ENCODE results near the gene SEH1L. TPM values are rescaled to one million over a fixed set of nuclear protein-coding genes. Genes with fewer than 3 reads are reported as not detected.
"Not testable (repeated sequence)": the region's sequence is repeated elsewhere in the genome, so short reads cannot be mapped to it uniquely, and the experiment has no call there.

SEH1L gene
- polyA plus RNA-seq (2013, experiment 1 of 4): 44.0 TPM
- polyA plus RNA-seq (2013, experiment 2 of 4): 48.7 TPM
- 30.3 TPM for polyA plus RNA-seq (2013, experiment 3 of 4)
- 31.0 TPM for polyA plus RNA-seq (2013, experiment 4 of 4)

- H3K27ac ChIP-seq (ENCODE audit: insufficient read depth, low read depth, low read length, poor library complexity, severe bottlenecking): peak within 1 kb of the TSS; percentile 99
- no peaks in the 10 kb centered on the region for H3K9me3 ChIP-seq (ENCODE audit: control insufficient read depth, low read length)
- peak within 1 kb of the TSS; percentile 78 for H3K4me3 ChIP-seq (ENCODE audit: insufficient read depth, low read depth, low read length)
- no peaks in the 10 kb centered on the region for H3K36me3 ChIP-seq (ENCODE audit: control insufficient read depth, insufficient read depth, low read length)
- H3K27me3 ChIP-seq (ENCODE audit: control insufficient read depth, insufficient read depth, low read length, poor library complexity, severe bottlenecking): no peaks in the 10 kb centered on the region
- H3K4me1 ChIP-seq (ENCODE audit: control insufficient read depth, insufficient read depth, low read length): peaks cover 4% of the 10 kb centered on the region
- 1% methylated on average over 55 to 58 of the region's 58 CpGs for WGBS, 2 experiments
Observed at GRCh38 chr18:12947285-12948049, at the start of gene SEH1L. Gene SEH1L, plus strand, starts transcription at chr18:12948011. Its CDS starts 111 bp downstream, at chr18:12948122.

GRCh38 chr18:12901208-12901607 lies 46.6 kb upstream of the SEH1L start:
- WGBS, 2 experiments: 94 to 95% methylated on average over 12 of the region's 12 CpGs
- H3K36me3 ChIP-seq (ENCODE audit: control insufficient read depth, insufficient read depth, low read length); H3K9me3 ChIP-seq (ENCODE audit: control insufficient read depth, low read length): not testable (repeated sequence)

GRCh38 chr18:12904012-12904516 lies 43.7 kb upstream of the SEH1L start:
- WGBS, 2 experiments: 90 to 92% methylated on average over 8 of the region's 8 CpGs
- H3K4me3 ChIP-seq (ENCODE audit: insufficient read depth, low read depth, low read length): no peak overlapping the region
- no peaks in the 10 kb centered on the region for H3K4me1 ChIP-seq (ENCODE audit: control insufficient read depth, insufficient read depth, low read length)
- H3K27ac ChIP-seq (ENCODE audit: insufficient read depth, low read depth, low read length, poor library complexity, severe bottlenecking): no peak overlapping the region
- no peaks in the 10 kb centered on the region for H3K36me3 ChIP-seq (ENCODE audit: control insufficient read depth, insufficient read depth, low read length)
- no peaks in the 10 kb centered on the region for H3K27me3 ChIP-seq (ENCODE audit: control insufficient read depth, insufficient read depth, low read length, poor library complexity, severe bottlenecking)
- H3K9me3 ChIP-seq (ENCODE audit: control insufficient read depth, low read length): no peaks in the 10 kb centered on the region

More at GRCh38 chr18:12901208-12901607, 46.6 kb upstream of the SEH1L start:
- H3K4me3 ChIP-seq (ENCODE audit: insufficient read depth, low read depth, low read length); H3K27me3 ChIP-seq (ENCODE audit: control insufficient read depth, insufficient read depth, low read length, poor library complexity, severe bottlenecking); H3K27ac ChIP-seq (ENCODE audit: insufficient read depth, low read depth, low read length, poor library complexity, severe bottlenecking); H3K4me1 ChIP-seq (ENCODE audit: control insufficient read depth, insufficient read depth, low read length): not testable (repeated sequence)

- H3K9me3 ChIP-seq (ENCODE audit: control insufficient read depth, low read length): no peaks in the 10 kb centered on the region
- 90 to 97% methylated on average over 4 of the region's 4 CpGs for WGBS, 2 experiments
- H3K4me3 ChIP-seq (ENCODE audit: insufficient read depth, low read depth, low read length): no peak overlapping the region
- H3K27me3 ChIP-seq (ENCODE audit: control insufficient read depth, insufficient read depth, low read length, poor library complexity, severe bottlenecking): no peaks in the 10 kb centered on the region
- H3K4me1 ChIP-seq (ENCODE audit: control insufficient read depth, insufficient read depth, low read length): no peaks in the 10 kb centered on the region
- H3K27ac ChIP-seq (ENCODE audit: insufficient read depth, low read depth, low read length, poor library complexity, severe bottlenecking): no peak overlapping the region
- H3K36me3 ChIP-seq (ENCODE audit: control insufficient read depth, insufficient read depth, low read length): no peaks in the 10 kb centered on the region
Observed at GRCh38 chr18:12906119-12906518, 41.7 kb upstream of the SEH1L start.

- no peak overlapping the region for H3K4me3 ChIP-seq (ENCODE audit: insufficient read depth, low read depth, low read length)
- no peaks in the 10 kb centered on the region for H3K4me1 ChIP-seq (ENCODE audit: control insufficient read depth, insufficient read depth, low read length)
- H3K36me3 ChIP-seq (ENCODE audit: control insufficient read depth, insufficient read depth, low read length): no peaks in the 10 kb centered on the region
- H3K27ac ChIP-seq (ENCODE audit: insufficient read depth, low read depth, low read length, poor library complexity, severe bottlenecking): no peak overlapping the region
- 95 to 96% methylated on average over 10 of the region's 10 CpGs for WGBS, 2 experiments
- H3K27me3 ChIP-seq (ENCODE audit: control insufficient read depth, insufficient read depth, low read length, poor library complexity, severe bottlenecking): no peaks in the 10 kb centered on the region
- no peaks in the 10 kb centered on the region for H3K9me3 ChIP-seq (ENCODE audit: control insufficient read depth, low read length)
Observed at GRCh38 chr18:12906773-12907172, 41.0 kb upstream of the SEH1L start.

- H3K4me3 ChIP-seq (ENCODE audit: insufficient read depth, low read depth, low read length): no peak overlapping the region
- WGBS, 2 experiments: 81 to 88% methylated on average over 6 of the region's 8 CpGs
- H3K27me3 ChIP-seq (ENCODE audit: control insufficient read depth, insufficient read depth, low read length, poor library complexity, severe bottlenecking): no peaks in the 10 kb centered on the region
- H3K9me3 ChIP-seq (ENCODE audit: control insufficient read depth, low read length): no peaks in the 10 kb centered on the region
- H3K4me1 ChIP-seq (ENCODE audit: control insufficient read depth, insufficient read depth, low read length): no peaks in the 10 kb centered on the region
- no peak overlapping the region for H3K27ac ChIP-seq (ENCODE audit: insufficient read depth, low read depth, low read length, poor library complexity, severe bottlenecking)
- no peaks in the 10 kb centered on the region for H3K36me3 ChIP-seq (ENCODE audit: control insufficient read depth, insufficient read depth, low read length)
Observed at GRCh38 chr18:12907258-12907925, 40.4 kb upstream of the SEH1L start.

GRCh38 chr18:12908706-12909105 lies 39.1 kb upstream of the SEH1L start:
- H3K27me3 ChIP-seq (ENCODE audit: control insufficient read depth, insufficient read depth, low read length, poor library complexity, severe bottlenecking): no peaks in the 10 kb centered on the region
- no peak overlapping the region for H3K4me3 ChIP-seq (ENCODE audit: insufficient read depth, low read depth, low read length)
- no peaks in the 10 kb centered on the region for H3K9me3 ChIP-seq (ENCODE audit: control insufficient read depth, low read length)
- no peak overlapping the region for H3K27ac ChIP-seq (ENCODE audit: insufficient read depth, low read depth, low read length, poor library complexity, severe bottlenecking)
- 92 to 95% methylated on average over 4 of the region's 4 CpGs for WGBS, 2 experiments
- H3K4me1 ChIP-seq (ENCODE audit: control insufficient read depth, insufficient read depth, low read length): no peaks in the 10 kb centered on the region
- H3K36me3 ChIP-seq (ENCODE audit: control insufficient read depth, insufficient read depth, low read length): no peaks in the 10 kb centered on the region

GRCh38 chr18:12911025-12911928 lies 36.5 kb upstream of the SEH1L start:
- H3K4me1 ChIP-seq (ENCODE audit: control insufficient read depth, insufficient read depth, low read length): no peaks in the 10 kb centered on the region
- no peak overlapping the region for H3K27ac ChIP-seq (ENCODE audit: insufficient read depth, low read depth, low read length, poor library complexity, severe bottlenecking)
- no peaks in the 10 kb centered on the region for H3K9me3 ChIP-seq (ENCODE audit: control insufficient read depth, low read length)
- WGBS, 2 experiments: 93 to 94% methylated on average over 75 of the region's 75 CpGs
- no peak overlapping the region for H3K4me3 ChIP-seq (ENCODE audit: insufficient read depth, low read depth, low read length)
- no peaks in the 10 kb centered on the region for H3K27me3 ChIP-seq (ENCODE audit: control insufficient read depth, insufficient read depth, low read length, poor library complexity, severe bottlenecking)
- no peaks in the 10 kb centered on the region for H3K36me3 ChIP-seq (ENCODE audit: control insufficient read depth, insufficient read depth, low read length)

GRCh38 chr18:12911929-12912703 lies 35.7 kb upstream of the SEH1L start:
- 95 to 96% methylated on average over 75 of the region's 75 CpGs for WGBS, 2 experiments
- Histone ChIP-seq H3K4me1 (ENCODE audit: control insufficient read depth, insufficient read depth, low read length) (no peaks in the 10 kb centered on the region), H3K36me3 (ENCODE audit: control insufficient read depth, insufficient read depth, low read length) (no peaks in the 10 kb centered on the region), H3K27ac (ENCODE audit: insufficient read depth, low read depth, low read length, poor library complexity, severe bottlenecking) (no peak overlapping the region), H3K4me3 (ENCODE audit: insufficient read depth, low read depth, low read length) (no peak overlapping the region), H3K9me3 (ENCODE audit: control insufficient read depth, low read length) (no peaks in the 10 kb centered on the region), H3K27me3 (ENCODE audit: control insufficient read depth, insufficient read depth, low read length, poor library complexity, severe bottlenecking) (no peaks in the 10 kb centered on the region)
